Measurements from ENCODE around the gene IL9R. TPM values are rescaled to one million over a fixed set of nuclear protein-coding genes. Genes with fewer than 3 reads are reported as not detected.

IL9R gene
- total and polyA plus RNA-seq, 2 of the 4 experiments (the other 2 are of a cell fraction), result 0.05 TPM; not detected in 1

DNA sequence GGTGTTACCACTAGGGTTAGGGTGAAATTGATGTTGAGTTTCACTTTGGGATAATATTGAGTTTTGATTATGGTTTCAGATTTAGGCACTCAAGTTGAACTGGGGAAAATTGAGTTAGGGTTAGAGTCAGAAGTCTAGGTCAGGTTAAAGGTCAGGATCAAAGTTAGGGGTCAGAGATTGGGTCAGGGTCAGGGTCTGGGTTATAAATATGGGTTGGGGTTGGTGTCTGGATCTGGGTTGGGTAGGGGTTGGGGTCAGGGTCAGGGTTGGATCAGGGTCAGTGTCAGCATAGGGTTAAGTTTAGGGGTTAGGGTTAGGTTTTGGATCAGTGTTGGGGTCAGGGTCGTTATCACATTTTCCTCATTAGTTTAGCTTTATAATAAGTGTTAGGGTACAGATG, 42.7 kb upstream of the IL9R start:
- Histone ChIP-seq H3K27ac (ENCODE audit: insufficient read depth, low read length) (no peak overlapping the region), H2AK9ac (replicated peaks; ENCODE audit: low read depth, low read length, poor library complexity) (no peak overlapping the region), H3K9me3 (ENCODE audit: control insufficient read depth, insufficient read depth, low read length) (no peaks in the 10 kb centered on the region), H4K5ac (ENCODE audit: low read depth, low read length) (no peak overlapping the region), H3K4me2 (ENCODE audit: low read depth, low read length) (no peak overlapping the region), H2AK5ac (ENCODE audit: low read depth, low read length) (no peak overlapping the region), H3K9me1 (ENCODE audit: insufficient read depth, low read length) (no peaks in the 10 kb centered on the region), H3K23ac (ENCODE audit: low read depth, low read length) (no peak overlapping the region), H3K4ac (ENCODE audit: low read depth, low read length) (no peak overlapping the region), H2BK120ac (ENCODE audit: low read depth, low read length) (no peak overlapping the region), H3K56ac (ENCODE audit: extremely low read depth, insufficient read depth, low read length) (no peak overlapping the region), H4K91ac (ENCODE audit: insufficient read depth, low read depth, low read length) (no peak overlapping the region), H3K4me3 (ENCODE audit: insufficient read depth, low read depth, low read length) (no peak overlapping the region), H2BK15ac (ENCODE audit: low read depth, low read length) (no peak overlapping the region), H4K20me1 (ENCODE audit: insufficient read depth, low read length) (no peaks in the 10 kb centered on the region), H2BK5ac (ENCODE audit: low read depth, low read length, poor library complexity, severe bottlenecking) (no peak overlapping the region), H3K36me3 (ENCODE audit: control insufficient read depth, insufficient read depth, low read length) (no peaks in the 10 kb centered on the region), H2BK20ac (ENCODE audit: low read depth, low read length) (no peak overlapping the region), H3K14ac (replicated peaks; ENCODE audit: low read depth, low read length) (no peak overlapping the region), H2AFZ (replicated peaks; ENCODE audit: low read length, poor library complexity) (no peak overlapping the region), H3K18ac (ENCODE audit: low read depth, low read length) (no peak overlapping the region), H3K4me1 (ENCODE audit: control insufficient read depth, insufficient read depth, low read length) (no peaks in the 10 kb centered on the region), H4K8ac (ENCODE audit: low read depth in 2 of 2, low read length in 2 of 2) (no peak overlapping the region), H3K9ac (ENCODE audit: low read depth, low read length) (no peak overlapping the region), H3K79me1 (ENCODE audit: low read depth in 1 of 2, low read length in 2 of 2) (no peaks in the 10 kb centered on the region), H3K27me3 (ENCODE audit: control insufficient read depth, insufficient read depth, low read length) (no peaks in the 10 kb centered on the region)
- TF ChIP-seq, protein P1, sequence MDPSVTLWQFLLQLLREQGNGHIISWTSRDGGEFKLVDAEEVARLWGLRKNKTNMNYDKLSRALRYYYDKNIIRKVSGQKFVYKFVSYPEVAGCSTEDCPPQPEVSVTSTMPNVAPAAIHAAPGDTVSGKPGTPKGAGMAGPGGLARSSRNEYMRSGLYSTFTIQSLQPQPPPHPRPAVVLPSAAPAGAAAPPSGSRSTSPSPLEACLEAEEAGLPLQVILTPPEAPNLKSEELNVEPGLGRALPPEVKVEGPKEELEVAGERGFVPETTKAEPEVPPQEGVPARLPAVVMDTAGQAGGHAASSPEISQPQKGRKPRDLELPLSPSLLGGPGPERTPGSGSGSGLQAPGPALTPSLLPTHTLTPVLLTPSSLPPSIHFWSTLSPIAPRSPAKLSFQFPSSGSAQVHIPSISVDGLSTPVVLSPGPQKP (IDR thresholded peaks at IDR 0.05; ENCODE audit: borderline replicate concordance, low read depth, low read length), result no peak
- no peak for TF ChIP-seq NFE2L2 (IDR thresholded peaks at IDR 0.05; ENCODE audit: low read depth, low read length)
- TF ChIP-seq CEBPB (IDR thresholded peaks at IDR 0.05; ENCODE audit: low read depth, low read length), result no peak
- intact Hi-C loops (cut with micrococcal nuclease), result no loop called here
- DNase-seq, result no peak
- dilution Hi-C loops (cut with HindIII; ENCODE audit: low sequenced_read_pairs, unreplicated experiment), result no loop called here
- BruUV-seq (replicated peaks), result no TSS peak
- no peak for ATAC-seq (ENCODE audit: low read depth)
- ChIA-PET CTCF (no interaction called here), POLR2A (ENCODE audit: unreplicated experiment) (no interaction called here)
- in situ Hi-C loops (cut with MboI; ENCODE audit: low sequenced_read_pairs), result no loop called here
- WGBS, 2 experiments (ENCODE audit: extremely low coverage in 2 of 2, insufficient read length in 1 of 2), result no CpG with 5 or more reads among the region's 1 CpG
